Muscle layer of duodenum (tissue), 2 donors: ENCODE measurements around the gene DNAH11.
"Not testable (repeated sequence)": the region's sequence is repeated elsewhere in the genome, so short reads cannot be mapped to it uniquely, and the experiment has no call there.

Source experiments
- H3K27ac ChIP-seq: one replicate; pipeline ENCODE4 v1.7.0; 2013; ENCODE audit warnings: mild to moderate bottlenecking, low read length
- H3K27me3 ChIP-seq: one replicate; pipeline ENCODE4 v1.7.0; 2013; ENCODE audit warnings: low read depth, mild to moderate bottlenecking, control low read depth, low read length
- H3K36me3 ChIP-seq, 2 donors: one replicate each; pipeline ENCODE4 v1.7.0; 2013; ENCODE audit warnings: low read length in 2 of 2, control low read depth in 1 of 2, mild to moderate bottlenecking in 1 of 2; ENCODE audit not compliant: insufficient read depth in 2 of 2, control insufficient read depth in 1 of 2
- H3K4me1 ChIP-seq, 2 donors: one replicate each; pipeline ENCODE4 v1.7.0; 2013; ENCODE audit warnings: low read length in 2 of 2, mild to moderate bottlenecking in 2 of 2, control low read depth in 1 of 2, moderate library complexity in 1 of 2; ENCODE audit not compliant: insufficient read depth in 2 of 2, control insufficient read depth in 1 of 2
- H3K4me3 ChIP-seq, 2 donors: one replicate each; pipeline ENCODE4 v1.7.0; 2013; ENCODE audit warnings: low read length in 2 of 2, low read depth in 1 of 2, mild to moderate bottlenecking in 1 of 2
- H3K9me3 ChIP-seq, 2 donors: one replicate each; pipeline ENCODE4 v1.7.0; 2013; ENCODE audit warnings: low read length in 2 of 2, control low read depth in 1 of 2, mild to moderate bottlenecking in 1 of 2; ENCODE audit not compliant: control insufficient read depth in 1 of 2
- donor health status: healthy.

The DNAH11 gene

DNA sequence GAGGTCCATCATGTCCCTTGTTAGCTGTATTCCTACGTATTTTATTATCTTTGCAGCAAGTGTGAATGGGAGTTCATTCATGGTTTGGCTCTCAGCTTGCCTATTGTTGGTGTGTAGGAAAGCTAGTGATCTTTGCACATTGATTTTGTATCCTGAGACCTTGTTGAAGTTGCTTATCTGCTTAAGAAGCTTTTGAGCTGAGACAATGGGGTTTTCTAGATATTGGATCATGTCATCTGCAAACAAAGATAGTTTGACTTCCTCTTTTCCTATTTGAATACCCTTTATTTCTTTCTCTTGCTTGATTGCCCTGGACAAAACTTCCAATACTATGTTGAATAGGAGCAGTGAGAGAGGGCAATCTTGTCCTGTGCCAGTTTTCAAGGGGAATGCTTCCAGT lies 10.4 kb upstream of the DNAH11 start:
- not testable (repeated sequence) for H3K4me3 ChIP-seq, H3K9me3 ChIP-seq, H3K27ac ChIP-seq, H3K27me3 ChIP-seq, H3K4me1 ChIP-seq, H3K36me3 ChIP-seq

DNA sequence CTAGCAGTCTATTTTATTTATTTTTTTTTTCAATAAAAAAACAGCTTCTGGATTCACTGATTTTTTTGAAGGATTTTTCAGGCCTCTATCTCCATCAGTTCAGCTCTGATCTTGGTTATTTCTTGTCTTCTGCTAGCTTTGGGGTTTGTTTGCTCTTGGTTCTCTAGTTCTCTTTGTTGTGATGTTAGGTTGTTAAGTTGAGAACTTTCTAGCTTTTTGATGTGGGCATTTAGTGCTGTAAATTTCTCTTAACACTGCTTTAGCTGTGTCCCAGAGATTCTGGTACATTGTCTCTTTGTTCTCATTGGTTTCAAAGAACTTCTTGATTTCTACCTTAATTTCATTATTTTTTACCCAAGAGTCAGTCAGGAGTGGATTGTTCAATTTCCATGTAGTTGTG lies 9.2 kb upstream of the DNAH11 start:
- H3K36me3 ChIP-seq, H3K27me3 ChIP-seq, H3K9me3 ChIP-seq, H3K4me3 ChIP-seq, H3K27ac ChIP-seq, H3K4me1 ChIP-seq: not testable (repeated sequence)

- H3K4me1 ChIP-seq, H3K27me3 ChIP-seq, H3K36me3 ChIP-seq, H3K27ac ChIP-seq, H3K9me3 ChIP-seq, H3K4me3 ChIP-seq: not testable (repeated sequence)
Observed at GRCh38 chr7:21536445-21537118, 6.3 kb upstream of the DNAH11 start.

DNA sequence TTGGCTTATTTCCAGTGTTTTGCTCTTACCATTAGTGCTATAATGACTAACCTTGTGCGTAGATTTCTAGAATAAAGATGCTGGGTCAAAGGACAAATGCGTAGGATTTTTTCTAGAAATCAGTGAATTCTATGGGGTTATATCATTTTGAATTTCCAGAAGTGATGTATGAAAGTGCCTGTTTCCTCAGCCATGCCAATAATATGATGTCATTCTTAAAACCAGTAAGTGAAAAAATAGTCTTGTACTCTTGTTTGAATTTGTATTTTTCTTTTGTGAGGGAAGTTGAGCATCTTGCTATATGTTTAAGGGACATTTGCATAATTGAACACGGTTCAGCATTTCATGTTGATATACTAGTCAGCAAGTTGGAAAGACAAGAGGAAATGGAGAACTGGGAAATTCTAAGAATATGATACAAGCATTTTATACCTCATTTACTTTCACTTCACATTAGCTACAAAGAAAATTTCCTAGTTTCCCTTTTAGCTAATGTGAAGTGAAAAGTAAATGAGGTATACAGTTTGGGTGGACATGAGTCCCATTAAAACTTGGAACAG lies 3.8 kb upstream of the DNAH11 start:
- Histone ChIP-seq H3K27ac (no peak overlapping the region), H3K4me3 (no peak overlapping the region), H3K27me3 (no peaks in the 10 kb centered on the region), H3K4me1 (peaks cover 0 to 16% of the 10 kb centered on the region in 2 donors), H3K9me3 (no peaks in the 10 kb centered on the region), H3K36me3 (no peaks in the 10 kb centered on the region)

DNA sequence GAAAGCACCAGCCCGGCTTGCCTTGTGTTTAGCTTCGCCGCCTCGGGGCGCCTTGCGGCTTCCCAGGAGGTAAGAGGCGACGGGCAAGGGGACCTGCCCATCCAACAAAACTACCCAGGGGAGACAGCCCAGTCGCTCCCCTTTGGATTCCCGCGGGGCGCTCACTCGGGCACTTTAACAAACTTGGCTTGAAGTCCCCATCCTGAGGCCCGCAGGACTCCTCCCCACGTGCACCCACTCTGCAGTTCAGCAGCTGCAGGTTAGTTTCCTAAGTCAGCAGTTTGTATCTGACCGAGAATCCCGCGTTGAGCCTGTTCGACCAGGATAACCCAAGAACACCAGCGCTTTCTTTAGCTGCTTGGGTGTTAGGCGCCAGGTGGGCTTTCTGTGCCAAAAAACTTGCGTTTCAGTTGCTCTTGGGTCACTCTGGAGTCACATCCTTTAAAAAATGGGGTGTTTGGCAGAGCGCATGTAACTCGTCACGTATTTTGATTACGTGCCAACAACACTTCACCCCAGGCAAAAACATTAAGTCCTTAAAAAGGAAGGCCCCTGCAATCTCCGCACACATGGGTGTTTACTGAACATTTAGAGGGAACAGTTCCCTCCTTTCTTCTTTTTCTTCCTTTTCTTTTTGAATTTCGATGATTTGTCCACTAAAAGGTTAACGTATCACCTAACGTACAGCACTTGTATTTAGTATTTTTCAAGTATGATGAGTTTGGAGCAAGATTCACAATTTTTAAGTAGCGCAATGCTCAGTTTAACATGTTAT lies 876 bp downstream of the DNAH11 start:
- Histone ChIP-seq H3K36me3 (no peaks in the 10 kb centered on the region), H3K9me3 (no peaks in the 10 kb centered on the region), H3K27me3 (no peaks in the 10 kb centered on the region), H3K4me1 (peaks cover 0 to 17% of the 10 kb centered on the region in 2 donors), H3K4me3 (peak overlapping the region; percentile 31 to 68), H3K27ac (no peak overlapping the region)

DNA sequence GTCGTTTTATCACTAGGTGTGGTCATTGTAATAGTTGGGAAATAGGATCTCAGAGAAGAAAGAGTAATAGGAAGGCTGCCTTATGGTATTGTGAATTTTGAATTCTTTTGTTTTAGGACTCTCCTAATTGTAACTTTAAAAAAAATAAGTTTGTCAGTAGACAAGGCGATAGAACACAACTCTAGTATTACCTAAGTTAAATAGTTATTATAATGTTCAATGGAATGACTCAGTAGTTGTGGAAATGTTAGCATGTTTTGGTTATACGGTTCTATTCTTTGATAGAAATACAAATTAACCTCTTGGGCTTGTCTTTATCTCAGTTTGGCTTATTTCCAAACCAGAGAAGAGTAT lies 1.4 kb downstream of the DNAH11 start:
- Histone ChIP-seq H3K27ac (no peak overlapping the region), H3K4me3 (no peak overlapping the region), H3K27me3 (no peaks in the 10 kb centered on the region), H3K9me3 (no peaks in the 10 kb centered on the region), H3K36me3 (no peaks in the 10 kb centered on the region), H3K4me1 (peaks cover 0 to 17% of the 10 kb centered on the region in 2 donors)

GRCh38 chr7:21544715-21545114 lies 1.9 kb downstream of the DNAH11 start:
- no peak overlapping the region for H3K27ac ChIP-seq

DNA sequence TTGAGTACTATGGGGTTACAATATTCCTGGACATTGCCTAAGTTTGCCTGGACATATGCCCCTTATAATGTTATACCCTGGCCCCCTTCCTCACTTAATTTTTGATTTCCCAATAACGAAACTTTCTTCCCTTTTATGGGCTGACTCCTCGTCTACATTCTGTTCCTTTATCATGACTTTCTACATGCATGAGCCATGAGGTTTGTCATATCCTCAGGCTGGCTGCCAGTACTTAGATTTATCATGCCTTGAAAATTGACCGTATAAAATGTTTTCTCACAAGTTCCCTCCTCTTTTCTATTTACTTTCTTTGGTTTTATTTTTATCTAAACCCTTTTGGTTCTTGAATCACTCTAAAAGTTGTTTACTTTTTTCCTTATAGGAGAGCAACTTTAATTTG lies 4.7 kb downstream of the DNAH11 start:
- H3K27ac ChIP-seq: no peak overlapping the region
- H3K36me3 ChIP-seq: no peaks in the 10 kb centered on the region
- peaks cover 0 to 16% of the 10 kb centered on the region in 2 donors for H3K4me1 ChIP-seq
- no peaks in the 10 kb centered on the region for H3K9me3 ChIP-seq
- no peaks in the 10 kb centered on the region for H3K27me3 ChIP-seq
- H3K4me3 ChIP-seq: no peak overlapping the region

More at GRCh38 chr7:21544715-21545114, 1.9 kb downstream of the DNAH11 start:
- Histone ChIP-seq H3K4me3 (no peak overlapping the region), H3K4me1 (peaks cover 0 to 17% of the 10 kb centered on the region in 2 donors), H3K36me3 (no peaks in the 10 kb centered on the region), H3K9me3 (no peaks in the 10 kb centered on the region), H3K27me3 (no peaks in the 10 kb centered on the region)

DNA sequence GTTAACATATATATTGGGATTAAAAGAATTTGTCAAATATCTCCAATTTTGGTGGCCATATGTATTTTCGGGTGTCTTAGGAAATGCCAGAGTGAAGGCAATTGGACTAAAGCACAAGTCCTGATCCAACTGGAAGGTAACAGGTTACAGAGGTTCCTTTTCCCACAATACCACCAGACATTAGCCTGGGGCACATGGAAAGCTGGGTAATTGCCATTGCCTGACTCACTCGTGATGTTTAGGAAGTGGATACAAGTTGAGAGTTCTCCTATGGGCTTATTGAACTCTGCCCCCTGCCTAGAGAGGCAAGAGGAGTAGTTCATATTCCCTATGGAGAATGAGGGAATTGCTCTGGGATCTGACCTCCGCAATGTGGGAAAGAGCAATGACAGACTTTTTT lies 5.7 kb downstream of the DNAH11 start:
- H3K36me3 ChIP-seq: no peaks in the 10 kb centered on the region
- no peaks in the 10 kb centered on the region for H3K9me3 ChIP-seq
- H3K4me3 ChIP-seq: no peak overlapping the region
- H3K27me3 ChIP-seq: no peaks in the 10 kb centered on the region
- H3K27ac ChIP-seq: no peak overlapping the region
- peaks cover 0 to 6% of the 10 kb centered on the region in 2 donors for H3K4me1 ChIP-seq

- no peak overlapping the region for H3K27ac ChIP-seq
Observed at GRCh38 chr7:21550076-21550475, 7.2 kb downstream of the DNAH11 start.

GRCh38 chr7:21550821-21551531 lies 8.1 kb downstream of the DNAH11 start:
- Histone ChIP-seq H3K27ac (no peak overlapping the region), H3K4me3 (no peak overlapping the region), H3K4me1 (no peaks in the 10 kb centered on the region), H3K36me3 (no peaks in the 10 kb centered on the region), H3K27me3 (no peaks in the 10 kb centered on the region), H3K9me3 (no peaks in the 10 kb centered on the region)

More at GRCh38 chr7:21550076-21550475, 7.2 kb downstream of the DNAH11 start:
- no peaks in the 10 kb centered on the region for H3K9me3 ChIP-seq
- H3K27me3 ChIP-seq: no peaks in the 10 kb centered on the region
- H3K4me1 ChIP-seq: no peaks in the 10 kb centered on the region
- H3K4me3 ChIP-seq: no peak overlapping the region
- H3K36me3 ChIP-seq: no peaks in the 10 kb centered on the region
